GM18519 (cell line): ENCODE results near the gene SORCS3.

Experiments used
- ATAC-seq: cut with Tn5 transposase; IDR thresholded peaks from one replicate; pipeline ENCODE4 v1.9.1; 2021; ENCODE audit warnings: mild to moderate bottlenecking, moderate library complexity; ENCODE audit not compliant: unreplicated experiment, low FRiP score

SORCS3 gene

GRCh38 chr10:105146436-105146835, 505.3 kb downstream of the SORCS3 start:
- ATAC-seq = no peak

- ATAC-seq = no peak
Observed at GRCh38 chr10:105148456-105148855, 507.4 kb downstream of the SORCS3 start.

DNA sequence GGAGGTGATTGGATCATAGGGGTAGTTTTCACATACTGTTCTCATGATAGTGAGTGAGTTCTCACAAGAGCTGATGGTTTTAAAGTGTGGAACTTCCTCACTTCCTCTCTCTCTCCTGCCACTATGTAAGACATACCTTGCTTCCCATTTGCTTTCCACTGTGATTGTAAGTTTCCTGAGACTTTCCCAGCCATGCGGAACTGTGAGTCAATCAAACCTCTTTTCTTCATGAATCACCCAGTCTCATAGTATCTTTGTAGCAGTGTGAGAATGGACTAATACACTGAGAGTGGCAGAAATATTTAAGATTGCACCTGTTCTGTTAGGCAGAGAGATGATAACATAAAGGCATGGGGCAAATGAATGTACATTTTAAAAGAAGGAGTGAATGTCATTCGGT, 507.8 kb downstream of the SORCS3 start:
- no peak for ATAC-seq

GRCh38 chr10:105149371-105149891, 508.3 kb downstream of the SORCS3 start:
- no peak for ATAC-seq

DNA sequence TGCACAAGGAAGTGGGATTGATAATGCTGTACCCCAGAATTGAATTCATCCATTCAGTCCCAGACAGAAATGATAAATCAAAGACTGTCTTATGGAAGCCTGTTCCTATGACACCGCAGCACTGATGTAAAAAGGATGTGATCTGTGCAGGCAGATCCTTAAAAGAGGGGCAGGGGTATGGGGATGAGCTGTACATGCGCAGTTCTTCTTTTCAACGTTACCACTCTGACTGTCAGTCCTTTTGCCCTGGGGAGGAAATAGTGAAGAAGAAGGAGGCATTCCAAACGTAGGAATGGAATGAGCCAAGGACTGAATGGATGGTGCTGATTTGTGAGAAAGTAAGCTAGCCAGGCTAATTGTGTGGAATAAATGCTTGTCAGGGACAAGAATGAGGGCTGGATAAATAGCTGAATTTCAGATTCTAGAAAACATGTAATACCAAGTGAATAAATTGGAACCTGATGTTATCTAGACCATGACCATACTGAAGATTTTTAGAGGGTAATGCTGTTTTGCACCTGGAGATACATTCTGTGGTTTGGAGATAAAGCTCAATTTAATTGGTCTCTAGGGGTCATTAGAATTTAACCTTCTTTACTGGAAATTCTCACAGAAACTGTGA, 509.3 kb downstream of the SORCS3 start:
- ATAC-seq = no peak

- ATAC-seq = no peak
Observed at GRCh38 chr10:105154736-105155135, 513.6 kb downstream of the SORCS3 start.

- ATAC-seq = no peak
Observed at GRCh38 chr10:105159268-105159667, 518.2 kb downstream of the SORCS3 start.

GRCh38 chr10:105161149-105161548, 520.1 kb downstream of the SORCS3 start:
- no peak for ATAC-seq

GRCh38 chr10:105161767-105162166, 520.7 kb downstream of the SORCS3 start:
- ATAC-seq = no peak

DNA sequence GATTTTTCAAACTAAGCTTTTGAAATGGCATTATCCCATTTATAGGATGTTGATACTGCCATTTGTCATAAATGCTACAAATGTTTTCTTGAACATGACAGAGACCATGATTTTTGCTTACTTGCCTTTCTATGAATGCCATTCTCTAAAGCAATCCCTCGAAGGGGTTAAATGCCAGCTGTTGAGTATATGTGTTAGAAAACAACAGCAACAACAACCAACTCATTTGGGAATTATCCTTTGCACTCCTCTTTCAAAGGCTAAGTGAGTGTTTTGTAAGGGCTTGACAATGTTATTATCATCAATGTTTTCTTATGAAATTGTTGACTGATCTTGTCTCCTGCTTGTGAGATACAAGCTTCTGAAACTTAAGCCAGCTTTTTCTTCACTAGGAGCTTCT, 529.4 kb downstream of the SORCS3 start:
- no peak for ATAC-seq

GRCh38 chr10:105171945-105172344, 530.9 kb downstream of the SORCS3 start:
- ATAC-seq = no peak

GRCh38 chr10:105181626-105182025, 540.5 kb downstream of the SORCS3 start:
- ATAC-seq = no peak

- ATAC-seq = no peak
Observed at GRCh38 chr10:105183536-105183935, 542.4 kb downstream of the SORCS3 start.

GRCh38 chr10:105185161-105185560, 544.1 kb downstream of the SORCS3 start:
- ATAC-seq = no peak

DNA sequence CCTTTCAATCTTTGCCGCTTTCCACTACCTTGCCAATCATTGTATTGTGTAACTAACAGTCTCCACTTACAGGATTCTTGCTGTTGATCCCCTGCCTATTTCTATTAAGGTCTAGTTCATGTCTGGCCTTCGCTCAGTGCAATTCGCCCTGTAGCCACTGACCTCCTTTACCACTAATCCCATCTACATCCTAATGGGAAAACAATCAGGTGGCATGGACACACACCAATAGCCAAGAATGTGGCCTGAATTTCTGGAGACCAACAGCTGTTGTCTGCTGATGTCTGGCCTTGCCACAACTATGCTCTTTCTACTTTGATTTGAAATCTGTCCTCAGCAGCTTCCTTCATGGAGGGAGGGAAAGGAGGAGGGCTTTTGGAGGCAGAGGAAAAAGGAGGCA, 546.2 kb downstream of the SORCS3 start:
- ATAC-seq = no peak

DNA sequence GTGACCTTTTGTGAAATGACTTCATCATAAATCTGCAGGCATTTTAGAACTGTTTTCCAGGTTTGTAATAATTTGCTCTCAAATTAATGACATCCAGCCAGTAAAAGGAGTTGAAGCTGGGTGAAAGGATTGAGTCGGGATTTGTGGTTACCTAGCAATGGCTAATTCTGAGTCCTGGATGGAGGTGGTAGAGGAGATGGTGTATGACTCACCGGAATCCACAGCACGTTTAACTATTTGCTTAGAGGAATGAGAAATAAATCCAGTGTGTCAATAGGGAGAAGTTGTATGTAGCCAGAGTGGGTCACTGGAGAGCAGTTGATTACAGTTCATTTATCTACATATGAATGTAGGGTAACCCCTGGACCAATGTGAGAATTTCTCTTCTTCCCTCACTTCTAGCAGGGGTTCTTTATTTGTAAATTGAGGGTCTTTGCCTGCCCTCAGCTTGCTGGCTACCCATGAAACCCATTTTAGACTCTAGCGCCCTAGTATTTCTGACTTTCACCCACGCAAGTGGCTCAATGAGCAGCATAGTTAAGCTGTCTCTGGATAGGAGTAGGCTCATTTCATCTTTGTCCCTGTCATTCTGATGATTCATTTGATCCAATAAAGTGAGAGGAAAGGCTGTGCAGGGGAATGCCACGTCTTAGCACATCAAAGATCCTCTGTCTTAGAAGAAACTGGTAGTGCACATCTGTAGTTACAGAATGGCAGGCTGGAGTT, 547.8 kb downstream of the SORCS3 start:
- no peak for ATAC-seq

GRCh38 chr10:105189463-105189800, 548.3 kb downstream of the SORCS3 start:
- no peak for ATAC-seq

DNA sequence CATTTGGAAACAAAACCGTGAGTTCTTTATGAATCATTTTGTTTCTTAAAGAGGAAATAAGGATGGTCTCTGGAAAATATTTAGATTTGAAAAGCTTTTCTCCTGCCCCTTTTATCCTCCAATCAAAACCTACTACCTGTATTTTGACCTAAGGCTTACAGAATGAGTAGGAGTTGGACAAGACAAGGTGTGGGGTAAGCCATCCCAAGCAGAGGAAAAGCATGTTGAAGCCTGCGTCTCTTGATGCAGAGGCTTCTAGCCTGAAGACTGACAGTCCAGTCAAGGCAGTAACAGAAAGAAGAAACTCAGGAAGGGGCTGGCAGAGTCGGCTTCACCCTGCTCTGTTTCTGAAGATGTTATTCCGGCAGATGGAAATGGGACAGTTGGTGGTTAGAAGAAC, 551.1 kb downstream of the SORCS3 start:
- no peak for ATAC-seq

- no peak for ATAC-seq
Observed at GRCh38 chr10:105192861-105193260, 551.8 kb downstream of the SORCS3 start.

GRCh38 chr10:105195831-105196230, 554.7 kb downstream of the SORCS3 start:
- no peak for ATAC-seq

DNA sequence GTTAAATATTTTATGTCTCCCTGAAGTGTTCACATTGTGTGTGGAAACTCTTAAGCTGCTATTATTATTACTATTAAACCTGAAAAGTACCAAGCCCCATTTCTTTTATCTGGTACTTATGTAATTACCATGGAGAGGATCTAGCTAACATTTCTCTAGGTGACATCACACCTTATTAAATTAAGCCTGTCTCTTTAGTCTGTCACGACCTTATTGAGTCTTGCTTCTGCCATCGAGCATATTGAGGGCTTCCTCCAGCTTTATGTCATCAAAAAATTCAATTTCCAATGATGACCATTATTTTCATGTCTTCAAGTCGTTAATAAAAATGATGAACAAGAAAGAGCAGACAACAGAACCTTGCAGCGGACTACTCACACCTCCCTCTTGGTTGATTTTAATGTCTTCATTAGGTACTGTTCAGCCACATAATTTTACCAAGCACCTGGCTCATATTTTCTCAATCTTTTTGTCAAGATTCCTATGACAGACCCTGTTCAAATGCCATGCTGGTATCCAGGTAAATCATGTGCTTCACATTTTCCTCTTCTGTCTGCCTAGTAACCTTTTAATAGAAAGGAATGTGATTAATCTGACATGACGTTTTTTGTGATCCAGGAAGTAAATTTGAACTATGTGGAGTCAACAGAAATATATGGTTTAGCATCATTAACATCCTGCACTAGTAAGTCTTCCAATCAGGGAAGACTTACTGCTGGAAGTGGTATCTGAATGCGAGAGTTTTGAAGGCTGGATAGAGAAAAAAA, 556.7 kb downstream of the SORCS3 start:
- ATAC-seq = no peak
